Measurements from ENCODE around the gene MAPK14.

DNA sequence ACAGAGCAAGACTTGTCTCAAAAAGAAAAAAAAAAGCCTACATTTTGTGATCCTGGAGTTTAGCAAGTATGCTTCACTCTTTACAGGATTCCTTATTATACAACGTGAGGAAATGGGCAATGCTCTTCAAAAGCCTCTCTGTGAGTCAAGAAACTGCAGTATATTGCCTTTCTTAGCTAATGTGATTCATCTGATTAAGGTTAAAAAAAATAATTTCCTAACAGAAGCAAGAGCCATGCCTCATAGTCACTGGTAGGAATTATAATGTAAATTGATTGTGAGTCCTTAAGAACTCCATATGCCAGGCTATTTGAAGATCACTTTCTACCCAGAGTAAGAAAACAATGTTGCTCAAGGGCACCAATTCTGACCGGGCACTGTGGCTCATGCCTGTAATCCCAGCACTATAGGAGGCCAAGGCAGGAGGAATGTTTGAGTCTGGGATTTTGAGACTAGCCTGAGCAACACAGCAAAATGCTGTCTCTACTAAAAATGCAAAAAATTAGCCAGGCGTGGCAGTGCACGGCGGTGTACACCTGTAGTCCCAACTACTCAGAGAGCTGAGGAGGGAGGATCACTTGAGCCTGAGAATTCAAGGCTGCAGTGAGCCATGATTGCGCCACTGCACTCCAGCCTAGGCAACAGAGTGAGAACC is 46.5 kb upstream of the MAPK14 start:
- no peak for TF ChIP-seq JUN (IDR thresholded peaks at IDR 0.05; ENCODE audit: borderline replicate concordance, insufficient read depth, insufficient read length, low read depth)
- TF ChIP-seq, protein P1, sequence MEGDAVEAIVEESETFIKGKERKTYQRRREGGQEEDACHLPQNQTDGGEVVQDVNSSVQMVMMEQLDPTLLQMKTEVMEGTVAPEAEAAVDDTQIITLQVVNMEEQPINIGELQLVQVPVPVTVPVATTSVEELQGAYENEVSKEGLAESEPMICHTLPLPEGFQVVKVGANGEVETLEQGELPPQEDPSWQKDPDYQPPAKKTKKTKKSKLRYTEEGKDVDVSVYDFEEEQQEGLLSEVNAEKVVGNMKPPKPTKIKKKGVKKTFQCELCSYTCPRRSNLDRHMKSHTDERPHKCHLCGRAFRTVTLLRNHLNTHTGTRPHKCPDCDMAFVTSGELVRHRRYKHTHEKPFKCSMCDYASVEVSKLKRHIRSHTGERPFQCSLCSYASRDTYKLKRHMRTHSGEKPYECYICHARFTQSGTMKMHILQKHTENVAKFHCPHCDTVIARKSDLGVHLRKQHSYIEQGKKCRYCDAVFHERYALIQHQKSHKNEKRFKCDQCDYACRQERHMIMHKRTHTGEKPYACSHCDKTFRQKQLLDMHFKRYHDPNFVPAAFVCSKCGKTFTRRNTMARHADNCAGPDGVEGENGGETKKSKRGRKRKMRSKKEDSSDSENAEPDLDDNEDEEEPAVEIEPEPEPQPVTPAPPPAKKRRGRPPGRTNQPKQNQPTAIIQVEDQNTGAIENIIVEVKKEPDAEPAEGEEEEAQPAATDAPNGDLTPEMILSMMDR (IDR thresholded peaks at IDR 0.05; ENCODE audit: extremely low read depth in 1 of 2, insufficient read depth in 1 of 2, low read depth in 1 of 2, low read length in 2 of 2): no peak
